ENCODE results near the gene CARMIL1.

The CARMIL1 gene

GRCh38 chr6:25629198-25629576, 350.0 kb downstream of the CARMIL1 start:
- Histone ChIP-seq H3K4me3 (ENCODE audit: insufficient read depth in 1 of 2, low read depth in 1 of 2, low read length in 2 of 2) (no peak overlapping the region), H3K27me3 (ENCODE audit: control insufficient read depth in 1 of 2, insufficient read depth in 1 of 2, low read length in 2 of 2) (peaks cover 8 to 11% of the 10 kb centered on the region in 2 experiments), H3K9me3 (ENCODE audit: control insufficient read depth, low read length) (no peaks in the 10 kb centered on the region), H2AK5ac (ENCODE audit: low read length, severe bottlenecking) (no peak overlapping the region), H3K79me1 (replicated peaks; ENCODE audit: low read length, poor library complexity, severe bottlenecking) (no peaks in the 10 kb centered on the region), H2BK15ac (ENCODE audit: low read depth, poor library complexity, severe bottlenecking) (no peak overlapping the region), H3K14ac (ENCODE audit: low read length in 2 of 2) (no peak overlapping the region), H3K4me2 (ENCODE audit: low read length, poor library complexity, severe bottlenecking) (no peak overlapping the region), H2BK12ac (ENCODE audit: low read length in 2 of 2) (no peak overlapping the region), H4K8ac (ENCODE audit: low read length) (no peak overlapping the region), H2BK5ac (ENCODE audit: low read depth, low read length, poor library complexity, severe bottlenecking) (no peak overlapping the region), H3K18ac (ENCODE audit: low read depth in 1 of 2, low read length in 2 of 2) (no peak overlapping the region), H3K9ac (ENCODE audit: low read length) (no peak overlapping the region), H4K91ac (ENCODE audit: low read length) (no peak overlapping the region), H3K23ac (ENCODE audit: low read length in 2 of 2) (no peak overlapping the region), H3K4me1 (ENCODE audit: control insufficient read depth, insufficient read depth, low read depth, low read length) (peaks cover 3% of the 10 kb centered on the region), H2BK120ac (ENCODE audit: low read depth, low read length) (no peak overlapping the region), H2AFZ (ENCODE audit: low read depth, low read length) (no peak overlapping the region), H3K27ac (ENCODE audit: low read length, poor library complexity, severe bottlenecking) (no peak overlapping the region), H3K4ac (ENCODE audit: low read depth in 1 of 2, low read length in 2 of 2) (no peak overlapping the region), H3K36me3 (ENCODE audit: control insufficient read depth in 1 of 2, insufficient read depth in 2 of 2, low read depth in 1 of 2, low read length in 2 of 2) (no peaks in the 10 kb centered on the region)
- 81% methylated on average over 4 of the region's 4 CpGs for WGBS
- DNase-seq = no peak

GRCh38 chr6:25630508-25631278, 351.5 kb downstream of the CARMIL1 start:
- WGBS = 60% methylated on average over 3 of the region's 4 CpGs

GRCh38 chr6:25635886-25636317, 356.7 kb downstream of the CARMIL1 start:
- Histone ChIP-seq H2BK120ac (ENCODE audit: low read depth, low read length) (no peak overlapping the region), H3K36me3 (ENCODE audit: control insufficient read depth in 1 of 2, insufficient read depth in 2 of 2, low read depth in 1 of 2, low read length in 2 of 2) (no peaks in the 10 kb centered on the region), H3K9ac (ENCODE audit: low read length) (no peak overlapping the region), H2AK5ac (ENCODE audit: low read length, severe bottlenecking) (no peak overlapping the region), H3K79me1 (replicated peaks; ENCODE audit: low read length, poor library complexity, severe bottlenecking) (no peaks in the 10 kb centered on the region), H2BK5ac (ENCODE audit: low read depth, low read length, poor library complexity, severe bottlenecking) (no peak overlapping the region), H3K27ac (ENCODE audit: low read length, poor library complexity, severe bottlenecking) (no peak overlapping the region), H3K18ac (ENCODE audit: low read depth in 1 of 2, low read length in 2 of 2) (no peak overlapping the region), H2AFZ (ENCODE audit: low read depth, low read length) (no peak overlapping the region), H3K27me3 (ENCODE audit: control insufficient read depth in 1 of 2, insufficient read depth in 1 of 2, low read length in 2 of 2) (peaks cover 18 to 27% of the 10 kb centered on the region in 2 experiments), H2BK12ac (ENCODE audit: low read length in 2 of 2) (no peak overlapping the region), H4K91ac (ENCODE audit: low read length) (no peak overlapping the region), H3K14ac (ENCODE audit: low read length in 2 of 2) (no peak overlapping the region), H3K9me3 (ENCODE audit: control insufficient read depth, low read length) (no peaks in the 10 kb centered on the region), H3K4me1 (ENCODE audit: control insufficient read depth, insufficient read depth, low read depth, low read length) (peaks cover 3% of the 10 kb centered on the region), H3K4me3 (ENCODE audit: insufficient read depth in 1 of 2, low read depth in 1 of 2, low read length in 2 of 2) (no peak overlapping the region), H4K8ac (ENCODE audit: low read length) (no peak overlapping the region), H3K4ac (ENCODE audit: low read depth in 1 of 2, low read length in 2 of 2) (no peak overlapping the region), H3K4me2 (ENCODE audit: low read length, poor library complexity, severe bottlenecking) (no peak overlapping the region), H2BK15ac (ENCODE audit: low read depth, poor library complexity, severe bottlenecking) (no peak overlapping the region), H3K23ac (ENCODE audit: low read length in 2 of 2) (no peak overlapping the region)
- WGBS = 76% methylated on average over 2 of the region's 2 CpGs
- DNase-seq = no peak

More at GRCh38 chr6:25630508-25631278, 351.5 kb downstream of the CARMIL1 start:
- Histone ChIP-seq H2AK5ac (ENCODE audit: low read length, severe bottlenecking) (no peak overlapping the region), H2BK12ac (ENCODE audit: low read length in 2 of 2) (no peak overlapping the region), H2BK5ac (ENCODE audit: low read depth, low read length, poor library complexity, severe bottlenecking) (no peak overlapping the region), H3K27ac (ENCODE audit: low read length, poor library complexity, severe bottlenecking) (no peak overlapping the region), H3K9ac (ENCODE audit: low read length) (no peak overlapping the region), H3K14ac (ENCODE audit: low read length in 2 of 2) (no peak overlapping the region), H3K23ac (ENCODE audit: low read length in 2 of 2) (no peak overlapping the region), H3K4me1 (ENCODE audit: control insufficient read depth, insufficient read depth, low read depth, low read length) (peaks cover 3% of the 10 kb centered on the region), H3K9me3 (ENCODE audit: control insufficient read depth, low read length) (no peaks in the 10 kb centered on the region), H3K4me2 (ENCODE audit: low read length, poor library complexity, severe bottlenecking) (no peak overlapping the region), H3K4me3 (ENCODE audit: insufficient read depth in 1 of 2, low read depth in 1 of 2, low read length in 2 of 2) (no peak overlapping the region), H3K79me1 (replicated peaks; ENCODE audit: low read length, poor library complexity, severe bottlenecking) (no peaks in the 10 kb centered on the region), H2BK15ac (ENCODE audit: low read depth, poor library complexity, severe bottlenecking) (no peak overlapping the region), H4K91ac (ENCODE audit: low read length) (no peak overlapping the region), H3K4ac (ENCODE audit: low read depth in 1 of 2, low read length in 2 of 2) (no peak overlapping the region), H3K36me3 (ENCODE audit: control insufficient read depth in 1 of 2, insufficient read depth in 2 of 2, low read depth in 1 of 2, low read length in 2 of 2) (no peaks in the 10 kb centered on the region), H4K8ac (ENCODE audit: low read length) (no peak overlapping the region), H3K27me3 (ENCODE audit: control insufficient read depth in 1 of 2, insufficient read depth in 1 of 2, low read length in 2 of 2) (peaks cover 12 to 21% of the 10 kb centered on the region in 2 experiments), H2BK120ac (ENCODE audit: low read depth, low read length) (no peak overlapping the region), H3K18ac (ENCODE audit: low read depth in 1 of 2, low read length in 2 of 2) (no peak overlapping the region), H2AFZ (ENCODE audit: low read depth, low read length) (no peak overlapping the region)
- DNase-seq = no peak

GRCh38 chr6:25637211-25637610, 358.0 kb downstream of the CARMIL1 start:
- Histone ChIP-seq H3K18ac (ENCODE audit: low read depth in 1 of 2, low read length in 2 of 2) (no peak overlapping the region), H4K8ac (ENCODE audit: low read length) (no peak overlapping the region), H3K27me3 (ENCODE audit: control insufficient read depth in 1 of 2, insufficient read depth in 1 of 2, low read length in 2 of 2) (peaks cover 18 to 40% of the 10 kb centered on the region in 2 experiments), H3K4me1 (ENCODE audit: control insufficient read depth, insufficient read depth, low read depth, low read length) (no peaks in the 10 kb centered on the region), H2BK15ac (ENCODE audit: low read depth, poor library complexity, severe bottlenecking) (no peak overlapping the region), H3K23ac (ENCODE audit: low read length in 2 of 2) (no peak overlapping the region), H3K4me2 (ENCODE audit: low read length, poor library complexity, severe bottlenecking) (no peak overlapping the region), H3K4ac (ENCODE audit: low read depth in 1 of 2, low read length in 2 of 2) (no peak overlapping the region), H3K9me3 (ENCODE audit: control insufficient read depth, low read length) (no peaks in the 10 kb centered on the region), H4K91ac (ENCODE audit: low read length) (no peak overlapping the region), H2BK120ac (ENCODE audit: low read depth, low read length) (no peak overlapping the region), H2AK5ac (ENCODE audit: low read length, severe bottlenecking) (no peak overlapping the region), H2BK12ac (ENCODE audit: low read length in 2 of 2) (no peak overlapping the region), H3K79me1 (replicated peaks; ENCODE audit: low read length, poor library complexity, severe bottlenecking) (no peaks in the 10 kb centered on the region), H2BK5ac (ENCODE audit: low read depth, low read length, poor library complexity, severe bottlenecking) (no peak overlapping the region), H3K27ac (ENCODE audit: low read length, poor library complexity, severe bottlenecking) (no peak overlapping the region), H3K4me3 (ENCODE audit: insufficient read depth in 1 of 2, low read depth in 1 of 2, low read length in 2 of 2) (no peak overlapping the region), H3K9ac (ENCODE audit: low read length) (no peak overlapping the region), H2AFZ (ENCODE audit: low read depth, low read length) (no peak overlapping the region), H3K36me3 (ENCODE audit: control insufficient read depth in 1 of 2, insufficient read depth in 2 of 2, low read depth in 1 of 2, low read length in 2 of 2) (no peaks in the 10 kb centered on the region), H3K14ac (ENCODE audit: low read length in 2 of 2) (no peak overlapping the region)
- no peak for DNase-seq
- no CpG with 5 or more reads among the region's 1 CpG for WGBS
